Left ventricle myocardium inferior (tissue), 1 donor: ENCODE results near the gene MYBPH. TPM values are rescaled to one million over a fixed set of nuclear protein-coding genes. Genes with fewer than 3 reads are reported as not detected.

Experiments
- DNase-seq: peaks from one replicate; pipeline ENCODE4 v3.0.0-alpha.2; 2020
- H3K27ac ChIP-seq: fragments of 200-600 bp; replicated peaks from 2 replicates; pipeline ENCODE4 v1.8.0; 2021
- H3K27me3 ChIP-seq: fragments of 200-600 bp; 2 replicates; pipeline ENCODE4 v1.8.0; 2021; ENCODE audit warnings: low read depth
- H3K36me3 ChIP-seq: fragments of 200-600 bp; 2 replicates; pipeline ENCODE4 v1.8.0; 2021
- H3K4me1 ChIP-seq: fragments of 200-600 bp; 2 replicates; pipeline ENCODE4 v1.8.0; 2021
- H3K4me3 ChIP-seq: fragments of 200-600 bp; 2 replicates; pipeline ENCODE4 v1.8.0; 2021; ENCODE audit warnings: mild to moderate bottlenecking, moderate library complexity
- H3K9me3 ChIP-seq: fragments of 200-600 bp; replicated peaks from 2 replicates; pipeline ENCODE4 v1.8.0; 2021
- CTCF ChIP-seq: fragments of 200-600 bp; IDR thresholded peaks from 2 replicates; pipeline ENCODE4 v1.8.0; 2021; ENCODE audit warnings: antibody characterized with exemption, mild to moderate bottlenecking, borderline replicate concordance
- intact Hi-C: fragments of 100-400 bp; cut with micrococcal nuclease; formaldehyde crosslinking; loops from one replicate; pipeline ENCODE4 v1.11.0; 2022
- long read RNA-seq: library from polyadenylated mRNA; unstranded; transcript quantifications from one replicate; pipeline ENCODE4 v2.0.0, GENCODE V29; 2021
- total RNA-seq: library from RNA; stranded (reverse); fragmentation: NEBNext Ultra II Directional; extraction: Animal tissue kit (Norgen Biotek cat#: 25700); gene quantifications from one replicate; pipeline ENCODE4 v1.2.1, GENCODE V29; 2021
- donor health status: DM: no; HTN: yes; CAD: no; lungs with severe emphysema.

The MYBPH gene
- total RNA-seq = not detected
- long read RNA-seq, partial matches to known transcripts = 1 of 2 reads
- long read RNA-seq, other reads (novel, unspliced or antisense) = 0 of 2 reads

- no peak within 1 kb of the TSS for H3K4me3 ChIP-seq
- intact Hi-C loops = no loop called here
- H3K27me3 ChIP-seq = peaks cover 18% of the 10 kb centered on the region
- H3K27ac ChIP-seq = no peak within 1 kb of the TSS
- H3K36me3 ChIP-seq = no peaks in the 10 kb centered on the region
- H3K9me3 ChIP-seq = no peaks in the 10 kb centered on the region
- TF ChIP-seq CTCF = no peak
- no peaks in the 10 kb centered on the region for H3K4me1 ChIP-seq
- DNase-seq = no peak
Observed at GRCh38 chr1:203175237-203175826, at the start of gene MYBPH. Gene MYBPH (minus strand): TSS chr1:203175826. CDS start chr1:203175755, 71 bp downstream.

- intact Hi-C loops = no loop called here
- Histone ChIP-seq H3K9me3 (no peaks in the 10 kb centered on the region), H3K4me3 (no peak overlapping the region)
Observed at GRCh38 chr1:203225071-203225470, 49.4 kb upstream of the MYBPH start.

GRCh38 chr1:203223012-203223775, 47.6 kb upstream of the MYBPH start:
- intact Hi-C loops = no loop called here
- H3K27me3 ChIP-seq = peaks cover 57% of the 10 kb centered on the region
- no peak for TF ChIP-seq CTCF

More at GRCh38 chr1:203225071-203225470, 49.4 kb upstream of the MYBPH start:
- Histone ChIP-seq H3K27ac (no peak overlapping the region), H3K27me3 (peaks cover 69% of the 10 kb centered on the region), H3K36me3 (no peaks in the 10 kb centered on the region), H3K4me1 (no peaks in the 10 kb centered on the region)
- TF ChIP-seq CTCF = no peak
- DNase-seq = no peak

GRCh38 chr1:203219934-203220333, 44.3 kb upstream of the MYBPH start:
- no peak for DNase-seq
- Histone ChIP-seq H3K27me3 (peaks cover 55% of the 10 kb centered on the region), H3K4me1 (peaks cover 5% of the 10 kb centered on the region), H3K4me3 (no peak overlapping the region), H3K36me3 (no peaks in the 10 kb centered on the region), H3K9me3 (no peaks in the 10 kb centered on the region), H3K27ac (no peak overlapping the region)
- intact Hi-C loops = no loop called here
- no peak for TF ChIP-seq CTCF

More at GRCh38 chr1:203223012-203223775, 47.6 kb upstream of the MYBPH start:
- Histone ChIP-seq H3K36me3 (no peaks in the 10 kb centered on the region), H3K4me3 (no peak overlapping the region), H3K4me1 (no peaks in the 10 kb centered on the region), H3K9me3 (no peaks in the 10 kb centered on the region), H3K27ac (no peak overlapping the region)
- DNase-seq = no peak

DNA sequence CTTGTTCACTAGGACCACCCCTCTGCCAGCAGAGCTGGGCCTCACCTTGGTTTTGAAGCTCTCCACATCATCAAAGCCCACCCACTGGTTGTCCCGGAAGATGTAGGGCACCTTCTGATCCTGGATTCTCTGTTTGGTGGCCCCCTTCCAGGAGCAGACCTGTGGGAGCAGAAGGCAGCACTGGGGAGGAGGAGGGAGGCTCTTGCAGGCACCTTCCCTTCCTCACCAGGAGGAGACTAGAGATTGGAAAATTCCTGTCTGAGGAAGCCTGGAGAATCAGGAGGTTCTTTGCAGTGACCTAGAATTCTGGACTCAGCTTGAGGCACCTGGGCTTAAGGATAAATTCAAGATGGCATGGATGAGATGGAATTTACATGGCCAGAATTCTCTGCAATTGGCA, 43.5 kb upstream of the MYBPH start:
- TF ChIP-seq CTCF = no peak
- H3K27me3 ChIP-seq = peaks cover 48% of the 10 kb centered on the region

More for the DNA sequence above, 43.5 kb upstream of the MYBPH start:
- peaks cover 5% of the 10 kb centered on the region for H3K4me1 ChIP-seq
- H3K9me3 ChIP-seq = no peaks in the 10 kb centered on the region
- DNase-seq = no peak
- H3K36me3 ChIP-seq = no peaks in the 10 kb centered on the region
- no peak overlapping the region for H3K4me3 ChIP-seq
- no peak overlapping the region for H3K27ac ChIP-seq
- intact Hi-C loops = no loop called here
